Upper lobe of left lung (tissue), 6 donors: ENCODE measurements around the gene PLEKHM2. TPM values are rescaled to one million over a fixed set of nuclear protein-coding genes. Genes with fewer than 3 reads are reported as not detected.

Source experiments
- ATAC-seq, 2 donors: fragments of 200-7000 bp; cut with Tn5 transposase; one replicate each; pipeline ENCODE4 v1.9.1; 2022; ENCODE audit warnings: mild to moderate bottlenecking in 2 of 2, moderate library complexity in 2 of 2; ENCODE audit not compliant: low FRiP score in 2 of 2
- DNase-seq, 2 donors: peaks; one replicate each; pipeline ENCODE4 v3.0.0-alpha.2; 2019 to 2020
- H3K27ac ChIP-seq, 4 donors: fragments of 200-600 bp; sonication (generic); one replicate each; pipeline ENCODE4 v1.5.1; 2016 to 2019
- H3K27me3 ChIP-seq, 4 donors: fragments of 200-600 bp; sonication (generic); one replicate each; pipeline ENCODE4 v1.5.1; 2017 to 2019
- H3K36me3 ChIP-seq, 4 donors: fragments of 200-600 bp; sonication (generic); one replicate each; pipeline ENCODE4 v1.5.1; 2016 to 2019
- H3K4me1 ChIP-seq, 4 donors: fragments of 200-600 bp; sonication (generic); one replicate each; pipeline ENCODE4 v1.5.1; 2018 to 2019
- H3K4me3 ChIP-seq, 4 donors: fragments of 200-600 bp; sonication (generic); one replicate each; pipeline ENCODE4 v1.5.1; 2017 to 2019; ENCODE audit warnings: mild to moderate bottlenecking in 2 of 4, moderate library complexity in 1 of 4
- H3K9me3 ChIP-seq, 4 donors: fragments of 200-600 bp; sonication (generic); one replicate each; pipeline ENCODE4 v1.5.1; 2018 to 2019
- CTCF ChIP-seq, 6 experiments: fragments of 450-650 bp in 4 of 6; fragments of 200-600 bp in 2 of 6; sonication (generic) in 2 of 6; IDR thresholded peaks; one replicate each; pipeline ENCODE4 v1.5.1; 2016 to 2019; ENCODE audit warnings: antibody characterized with exemption in 6 of 6
- EP300 ChIP-seq, 4 donors: sonication (generic); formaldehyde crosslinking; IDR thresholded peaks; one replicate each; pipeline ENCODE4 v1.5.1; 2017; ENCODE audit warnings: antibody characterized with exemption in 4 of 4, control low read depth in 2 of 4
- POLR2A ChIP-seq, 4 donors: fragments of 450-650 bp; IDR thresholded peaks; one replicate each; pipeline ENCODE4 v1.5.1; 2016 to 2017; ENCODE audit warnings: antibody characterized with exemption in 4 of 4, mild to moderate bottlenecking in 2 of 4
- POLR2AphosphoS5 ChIP-seq, 2 donors: sonication (generic); formaldehyde crosslinking; IDR thresholded peaks; one replicate each; pipeline ENCODE4 v1.5.1; 2017; ENCODE audit warnings: antibody characterized with exemption in 2 of 2
- WGBS, 2 donors: methylation state at CpG; one replicate each; pipeline ENCODE4 v1.1.5; 2017 to 2018; 5-methylcytosine and 5-hydroxymethylcytosine counted together
- total RNA-seq, 6 donors: library from RNA; depleted of rRNA in 4 of 6; stranded (reverse); fragments of >200 nt in 4 of 6; gene quantifications; one replicate each; pipeline versions ENCODE4 v1.1.0 to v1.2.1, GENCODE V29; 2016 to 2021
- donor health status: DM: no; HTN: no; CAD: no; lungs with moderate emphysema.
- donor health status: DM: no; HTN: yes; CAD: no; lungs with severe emphysema.

The PLEKHM2 gene
- total RNA-seq, 6 donors from 2014 or later, result 50.3 to 120 (median 83.3) TPM

GRCh38 chr1:15663925-15664324 is 20.2 kb upstream of the PLEKHM2 start:
- WGBS, 2 donors, result 94 to 96% methylated on average over 3 of the region's 3 CpGs
- Histone ChIP-seq H3K4me3 (no peak overlapping the region), H3K4me1 (no peaks in the 10 kb centered on the region), H3K27me3 (no peaks in the 10 kb centered on the region), H3K36me3 (peaks cover 8 to 42% (median 30%) of the 10 kb centered on the region in 4 donors), H3K9me3 (no peaks in the 10 kb centered on the region), H3K27ac (no peak overlapping the region)
- ATAC-seq (no peak), DNase-seq (no peak)
- no peak for TF ChIP-seq POLR2A (IDR thresholded peaks at IDR 0.05)
- TF ChIP-seq CTCF (IDR thresholded peaks at IDR 0.05), result no peak
- TF ChIP-seq EP300 (IDR thresholded peaks at IDR 0.05), result no peak
- no peak for TF ChIP-seq POLR2AphosphoS5 (IDR thresholded peaks at IDR 0.05)

GRCh38 chr1:15667362-15667761 is 16.8 kb upstream of the PLEKHM2 start:
- ATAC-seq (no peak), DNase-seq (no peak)
- no peaks in the 10 kb centered on the region for H3K4me1 ChIP-seq
- no peak overlapping the region for H3K27ac ChIP-seq
- H3K4me3 ChIP-seq, result no peak overlapping the region
- 89 to 94% methylated on average over 7 of the region's 7 CpGs for WGBS, 2 donors
- no peaks in the 10 kb centered on the region for H3K27me3 ChIP-seq
- no peaks in the 10 kb centered on the region for H3K9me3 ChIP-seq
- TF ChIP-seq EP300 (IDR thresholded peaks at IDR 0.05) (no peak), POLR2A (IDR thresholded peaks at IDR 0.05) (no peak), POLR2AphosphoS5 (IDR thresholded peaks at IDR 0.05) (no peak), CTCF (IDR thresholded peaks at IDR 0.05) (no peak)
- H3K36me3 ChIP-seq, result peaks cover 0 to 7% (median 1%) of the 10 kb centered on the region in 4 donors

- no peak overlapping the region for H3K27ac ChIP-seq
- 72 to 77% methylated on average over 5 of the region's 5 CpGs for WGBS, 2 donors
- no peaks in the 10 kb centered on the region for H3K4me1 ChIP-seq
- TF ChIP-seq POLR2A (IDR thresholded peaks at IDR 0.05) (no peak), EP300 (IDR thresholded peaks at IDR 0.05) (no peak), POLR2AphosphoS5 (IDR thresholded peaks at IDR 0.05) (no peak), CTCF (IDR thresholded peaks at IDR 0.05) (no peak)
- peaks cover 0 to 6% (median 1%) of the 10 kb centered on the region in 4 donors for H3K36me3 ChIP-seq
- ATAC-seq, result no peak
- no peak for DNase-seq
- no peaks in the 10 kb centered on the region for H3K9me3 ChIP-seq
- no peak overlapping the region for H3K4me3 ChIP-seq
- no peaks in the 10 kb centered on the region for H3K27me3 ChIP-seq
Measured at GRCh38 chr1:15668089-15668754, 15.9 kb upstream of the PLEKHM2 start.

GRCh38 chr1:15669074-15669473 is 15.0 kb upstream of the PLEKHM2 start:
- Histone ChIP-seq H3K27ac (no peak overlapping the region), H3K27me3 (no peaks in the 10 kb centered on the region), H3K9me3 (no peaks in the 10 kb centered on the region), H3K4me1 (no peaks in the 10 kb centered on the region), H3K36me3 (peaks cover 0 to 3% (median 0%) of the 10 kb centered on the region in 4 donors), H3K4me3 (no peak overlapping the region)
- ATAC-seq (no peak), DNase-seq (no peak)
- TF ChIP-seq EP300 (IDR thresholded peaks at IDR 0.05) (no peak), POLR2AphosphoS5 (IDR thresholded peaks at IDR 0.05) (no peak), CTCF (IDR thresholded peaks at IDR 0.05) (no peak), POLR2A (IDR thresholded peaks at IDR 0.05) (no peak)
- 95 to 97% methylated on average over 10 of the region's 10 CpGs for WGBS, 2 donors

GRCh38 chr1:15669864-15670263 is 14.3 kb upstream of the PLEKHM2 start:
- Histone ChIP-seq H3K27ac (no peak overlapping the region), H3K27me3 (no peaks in the 10 kb centered on the region), H3K36me3 (peaks cover 0 to 3% (median 0%) of the 10 kb centered on the region in 4 donors), H3K4me1 (peaks cover 0 to 1% (median 0%) of the 10 kb centered on the region in 4 donors), H3K9me3 (no peaks in the 10 kb centered on the region), H3K4me3 (no peak overlapping the region)
- ATAC-seq (no peak), DNase-seq (no peak)
- TF ChIP-seq EP300 (IDR thresholded peaks at IDR 0.05) (no peak), CTCF (IDR thresholded peaks at IDR 0.05) (no peak), POLR2AphosphoS5 (IDR thresholded peaks at IDR 0.05) (no peak), POLR2A (IDR thresholded peaks at IDR 0.05) (no peak)
- WGBS, 2 donors, result 62 to 89% methylated on average over 3 to 4 of the region's 4 CpGs
